SK-N-SH (cell line): ENCODE results near the gene SYT5.

Experiments
- CTCF ChIP-seq: fragments of 200-600 bp; sonication (generic); IDR thresholded peaks from 2 replicates; pipeline ENCODE4 v1.6.1; 2017; ENCODE audit warnings: antibody characterized with exemption, mild to moderate bottlenecking, moderate library complexity
- EP300 ChIP-seq, 2 experiments: IDR thresholded peaks; 2 replicates each; pipeline versions ENCODE4 v1.4.0 to v1.6.1; 2012; ENCODE audit warnings: borderline replicate concordance in 1 of 2, low read depth in 1 of 2, low read length in 1 of 2
- FOXM1 ChIP-seq: IDR thresholded peaks from 2 replicates; pipeline ENCODE4 v1.4.0; 2012; ENCODE audit warnings: low read depth, mild to moderate bottlenecking
- JUND ChIP-seq: IDR thresholded peaks from 2 replicates; pipeline ENCODE4 v1.4.0; 2012
- NFIC ChIP-seq: IDR thresholded peaks from 2 replicates; pipeline ENCODE4 v1.4.0; 2012; ENCODE audit warnings: borderline replicate concordance
- RAD21 ChIP-seq: IDR thresholded peaks from 2 replicates; pipeline ENCODE4 v1.6.1; 2012; ENCODE audit warnings: mild to moderate bottlenecking, low read length
- REST ChIP-seq: IDR thresholded peaks from 2 replicates; pipeline ENCODE4 v1.6.1; 2012; ENCODE audit warnings: mild to moderate bottlenecking, low read depth, low read length, moderate library complexity
- SIN3A ChIP-seq: IDR thresholded peaks from 2 replicates; pipeline ENCODE4 v1.6.1; 2012; ENCODE audit warnings: low read depth, mild to moderate bottlenecking, low read length, moderate library complexity, borderline replicate concordance
- USF1 ChIP-seq: IDR thresholded peaks from 2 replicates; pipeline ENCODE4 v1.4.0; 2012; ENCODE audit warnings: low read depth, borderline replicate concordance
- USF2 ChIP-seq: fragments of 150-350 bp; IDR thresholded peaks from 2 replicates; pipeline ENCODE4 v1.6.1; 2017; ENCODE audit warnings: antibody characterized with exemption, low read length, low read depth, borderline replicate concordance
- YY1 ChIP-seq: IDR thresholded peaks from 2 replicates; pipeline ENCODE4 v1.4.0; 2012; ENCODE audit warnings: low read depth, mild to moderate bottlenecking

- no peak for TF ChIP-seq CTCF
- no peak for TF ChIP-seq EP300 (IDR thresholded peaks at IDR 0.05; ENCODE audit: borderline replicate concordance in 1 of 2, low read depth in 1 of 2, low read length in 1 of 2)
- TF ChIP-seq FOXM1: no peak
- no peak for TF ChIP-seq USF1
- no peak for TF ChIP-seq USF2
- TF ChIP-seq JUND: no peak
- TF ChIP-seq NFIC: no peak
- no peak for TF ChIP-seq YY1
- no peak for TF ChIP-seq SIN3A
- no peak for TF ChIP-seq REST
- no peak for TF ChIP-seq RAD21
These were observed 32.4 kb downstream of the SYT5 start for GRCh38 chr19:55147545-55148251.
